ENCODE results near the gene DDC.

DDC gene

GRCh38 chr7:50599385-50599784 is 34.2 kb upstream of the DDC start:
- no peak for ATAC-seq
- no peak for TF ChIP-seq CSDC2 (CRISPR knock-in tag; IDR thresholded peaks at IDR 0.05)
- no peak for TF ChIP-seq BACH2 (CRISPR knock-in tag; IDR thresholded peaks at IDR 0.05; ENCODE audit: borderline replicate concordance)
- no peak for TF ChIP-seq PPARA (CRISPR knock-in tag; IDR thresholded peaks at IDR 0.05; ENCODE audit: borderline replicate concordance)
- TF ChIP-seq CSRNP3 (CRISPR knock-in tag; IDR thresholded peaks at IDR 0.05): no peak
- TF ChIP-seq CREB5 (CRISPR knock-in tag; IDR thresholded peaks at IDR 0.05; ENCODE audit: low read depth): no peak
- TF ChIP-seq SNAI2 (CRISPR knock-in tag; IDR thresholded peaks at IDR 0.05): no peak
- TF ChIP-seq ARNTL (CRISPR knock-in tag; IDR thresholded peaks at IDR 0.05; ENCODE audit: borderline replicate concordance, low read depth): no peak
- no peak for TF ChIP-seq ZFP3 (CRISPR knock-in tag; IDR thresholded peaks at IDR 0.05)
- TF ChIP-seq POU6F1 (CRISPR knock-in tag; IDR thresholded peaks at IDR 0.05; ENCODE audit: borderline replicate concordance, low read depth): no peak
- no peak for TF ChIP-seq TSHZ2 (CRISPR knock-in tag; IDR thresholded peaks at IDR 0.05)
- TF ChIP-seq TOX (CRISPR knock-in tag; IDR thresholded peaks at IDR 0.05; ENCODE audit: borderline replicate concordance): no peak

GRCh38 chr7:50598460-50599343 is 33.5 kb upstream of the DDC start:
- no peak for ATAC-seq
- no peak for TF ChIP-seq POU6F1 (CRISPR knock-in tag; IDR thresholded peaks at IDR 0.05; ENCODE audit: borderline replicate concordance, low read depth)
- TF ChIP-seq ZC3H10 (CRISPR knock-in tag; IDR thresholded peaks at IDR 0.05): no peak
- no peak for TF ChIP-seq PPARA (CRISPR knock-in tag; IDR thresholded peaks at IDR 0.05; ENCODE audit: borderline replicate concordance)
- TF ChIP-seq ARNTL (CRISPR knock-in tag; IDR thresholded peaks at IDR 0.05; ENCODE audit: borderline replicate concordance, low read depth): no peak
- TF ChIP-seq PATZ1 (CRISPR knock-in tag; IDR thresholded peaks at IDR 0.05; ENCODE audit: borderline replicate concordance): no peak
- no peak for TF ChIP-seq ZNF70 (CRISPR knock-in tag; IDR thresholded peaks at IDR 0.05)
- no peak for TF ChIP-seq CSDC2 (CRISPR knock-in tag; IDR thresholded peaks at IDR 0.05)
- no peak for TF ChIP-seq ZNF8 (CRISPR knock-in tag; IDR thresholded peaks at IDR 0.05)
- no peak for TF ChIP-seq RARB (CRISPR knock-in tag; IDR thresholded peaks at IDR 0.05)
- TF ChIP-seq ZFP30 (CRISPR knock-in tag; IDR thresholded peaks at IDR 0.05): no peak
- TF ChIP-seq CSRNP3 (CRISPR knock-in tag; IDR thresholded peaks at IDR 0.05): no peak
- no peak for TF ChIP-seq ESRRG (CRISPR knock-in tag; IDR thresholded peaks at IDR 0.05)
- no peak for TF ChIP-seq SNAI2 (CRISPR knock-in tag; IDR thresholded peaks at IDR 0.05)
- TF ChIP-seq CREB5 (CRISPR knock-in tag; IDR thresholded peaks at IDR 0.05; ENCODE audit: low read depth): no peak
- TF ChIP-seq OSR1 (CRISPR knock-in tag; IDR thresholded peaks at IDR 0.05): no peak
